GM10266 (cell line): ENCODE measurements around the gene PAFAH2.

Experiments
- DNase-seq: peaks from one replicate; pipeline ENCODE4 v3.0.0; 2012; ENCODE audit errors: extremely low spot score
- CTCF ChIP-seq: IDR thresholded peaks from 2 replicates; pipeline ENCODE4 v1.5.1; 2012; ENCODE audit warnings: mild to moderate bottlenecking, low read depth; ENCODE audit not compliant: control insufficient read depth, insufficient read depth; ENCODE audit errors: missing control alignments

The PAFAH2 gene

DNA sequence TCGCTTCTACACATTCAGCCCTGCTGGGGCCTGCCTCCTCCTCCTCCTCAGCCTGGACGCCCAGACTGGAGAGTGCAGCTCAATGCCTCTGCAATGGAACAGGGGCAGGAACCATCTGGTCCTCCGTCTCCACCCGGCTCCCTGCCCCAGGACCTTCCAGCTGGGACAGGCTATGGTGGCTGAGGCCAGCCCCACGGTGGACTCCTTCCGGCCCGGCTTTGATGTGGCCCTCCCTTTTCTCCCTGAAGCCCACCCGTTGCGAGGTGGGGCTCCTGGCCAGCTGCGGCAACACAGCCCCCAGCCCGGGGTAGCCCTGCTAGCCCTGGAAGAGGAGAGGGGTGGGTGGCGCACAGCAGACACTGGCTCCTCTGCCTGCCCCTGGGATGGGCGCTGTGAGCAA lies 25.1 kb upstream of the PAFAH2 start:
- no peak for DNase-seq
- no peak for TF ChIP-seq CTCF

DNA sequence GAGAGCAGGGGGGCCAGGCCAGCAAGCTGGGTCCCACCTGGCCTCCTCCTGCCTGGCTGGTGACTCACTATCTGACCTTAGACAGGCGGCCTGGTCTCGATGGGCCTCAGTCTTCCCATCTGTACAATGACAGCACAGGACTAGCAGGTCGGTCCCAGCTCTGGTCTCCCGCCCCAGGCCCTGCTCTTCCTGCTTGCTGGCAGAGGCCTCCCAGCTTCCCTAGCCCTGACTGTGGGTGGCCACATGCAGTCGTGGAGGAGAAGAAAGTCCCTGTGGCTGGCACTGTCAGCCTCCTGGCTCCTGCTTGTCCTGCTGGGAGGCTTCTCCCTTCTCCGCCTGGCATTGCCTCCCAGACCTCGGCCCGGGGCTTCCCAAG lies 24.5 kb upstream of the PAFAH2 start:
- no peak for TF ChIP-seq CTCF
- DNase-seq, result no peak

GRCh38 chr1:26021647-26022403 lies 24.0 kb upstream of the PAFAH2 start, which contains the start of gene EXTL1:
TSS of gene EXTL1 (plus strand) at chr1:26021775. CDS start at chr1:26022647, 872 bp downstream.
- DNase-seq, result no peak
- no peak for TF ChIP-seq CTCF

DNA sequence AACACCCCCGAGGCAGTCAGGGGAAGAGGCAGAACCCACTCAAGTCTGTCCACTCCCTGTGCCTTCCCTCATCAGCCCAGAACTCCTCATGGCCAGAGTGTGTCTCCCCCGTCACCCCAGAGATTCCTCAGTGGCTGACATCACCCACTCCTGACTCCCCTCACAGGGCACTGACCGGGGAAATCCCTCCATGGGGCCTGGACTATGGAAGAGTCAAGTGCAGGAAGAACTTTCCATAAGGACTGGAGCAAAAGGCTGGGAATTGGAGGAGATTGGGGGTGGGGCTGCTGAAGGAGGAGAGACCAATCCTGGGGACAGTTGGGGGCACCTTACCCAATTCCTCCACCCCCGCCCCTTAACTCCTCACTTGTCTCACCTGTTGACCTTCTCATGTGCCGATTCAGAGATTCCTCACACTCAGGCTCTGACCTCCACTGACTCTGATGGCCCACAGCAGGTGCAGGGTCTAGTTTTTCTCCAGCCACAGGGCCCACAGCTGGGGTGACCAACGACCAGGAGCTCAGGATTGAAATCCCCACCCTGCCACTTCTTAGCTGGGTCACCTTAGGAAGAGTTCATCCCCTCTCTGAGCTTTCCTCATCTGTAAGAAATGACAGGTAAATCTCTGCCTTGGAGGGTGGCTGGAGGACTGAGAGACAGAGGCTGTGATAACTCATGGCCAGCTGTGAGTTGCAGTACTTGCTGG lies 23.2 kb upstream of the PAFAH2 start:
- no peak for DNase-seq
- no peak for TF ChIP-seq CTCF

DNA sequence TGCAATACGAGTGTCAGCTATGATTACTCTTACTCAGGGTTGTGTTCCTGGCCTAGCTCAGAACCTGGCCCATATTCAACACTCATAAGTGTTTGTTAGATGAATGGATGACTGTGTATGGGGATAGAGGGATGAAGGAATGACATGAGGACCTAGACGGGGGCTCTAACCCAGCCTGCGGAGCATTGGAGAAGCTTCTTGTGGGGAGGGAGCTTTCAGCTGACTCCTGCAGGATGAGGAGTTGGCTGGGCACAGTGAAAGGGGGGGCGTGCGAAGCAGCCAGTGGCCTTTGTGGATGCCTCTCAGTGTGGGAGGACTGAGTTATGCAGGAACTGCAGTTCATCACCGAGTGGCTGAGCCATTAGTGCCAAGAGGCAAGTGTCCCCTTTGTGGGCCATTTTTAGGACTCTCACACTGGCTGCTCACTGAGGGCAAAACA lies 22.5 kb upstream of the PAFAH2 start:
- DNase-seq, result no peak
- no peak for TF ChIP-seq CTCF

DNA sequence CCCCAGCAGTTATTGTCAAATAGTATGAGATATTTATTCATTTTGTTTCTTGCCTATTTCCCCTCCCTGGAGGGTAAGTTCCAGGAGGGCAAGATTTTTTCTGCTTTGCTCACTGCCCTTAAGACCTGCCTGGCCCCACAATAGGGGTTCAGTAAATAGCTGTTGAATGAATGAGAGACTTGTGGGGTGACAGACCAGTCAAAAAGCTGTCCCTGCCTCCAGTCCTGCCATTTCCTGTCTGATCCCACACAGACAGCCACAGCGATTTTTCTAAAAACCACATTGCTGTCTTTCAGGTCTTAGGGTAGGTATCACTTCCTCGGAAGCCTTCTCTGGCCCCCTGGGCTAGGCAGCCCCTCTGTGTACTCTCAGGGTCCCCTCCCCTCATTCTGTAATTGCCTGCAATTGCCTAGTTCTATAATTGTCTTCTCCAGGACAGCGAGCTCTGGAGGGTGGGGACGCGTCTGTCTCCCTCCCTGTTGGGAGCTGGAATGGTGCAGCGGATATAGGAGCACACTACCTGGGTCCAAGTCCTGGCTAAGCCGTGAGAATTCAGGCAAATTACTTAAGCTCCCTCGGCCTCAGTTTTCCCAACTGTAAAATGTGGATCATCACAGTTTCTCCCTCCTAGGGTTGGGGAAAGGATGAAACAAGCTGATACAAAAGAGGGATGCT lies 21.9 kb upstream of the PAFAH2 start:
- DNase-seq, result no peak
- no peak for TF ChIP-seq CTCF

DNA sequence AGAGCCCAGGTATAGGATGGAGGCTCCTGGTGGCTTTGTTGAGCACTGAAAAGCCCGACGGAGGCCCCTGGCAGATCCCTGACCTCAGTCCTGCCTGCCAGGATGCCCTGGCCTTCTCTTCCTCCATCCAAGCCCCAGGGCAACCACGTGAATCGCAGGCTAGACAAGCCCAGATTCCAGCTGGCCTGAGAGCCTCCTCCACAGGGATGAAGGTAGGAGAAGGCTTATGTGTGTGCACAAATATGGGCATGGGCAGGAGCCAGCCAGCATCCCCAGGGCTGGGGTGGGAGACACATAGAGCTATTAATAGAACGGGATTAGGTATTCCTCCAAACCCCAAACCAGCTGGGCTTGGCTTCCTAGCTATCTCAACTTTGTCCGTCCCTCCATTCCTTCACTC lies 19.7 kb upstream of the PAFAH2 start:
- no peak for DNase-seq
- TF ChIP-seq CTCF, result no peak
